Pancreas (tissue), 10 donors: ENCODE data around the gene CHRNB1. TPM values are rescaled to one million over a fixed set of nuclear protein-coding genes. Genes with fewer than 3 reads are reported as not detected.
A peak's percentile ranks its signal among the peaks of the same experiment; 100 is the strongest.

Experiments used
- ATAC-seq, 4 donors: fragments of 200-7000 bp; cut with Tn5 transposase; one replicate each; pipeline versions ENCODE4 v1.8.0 to v1.9.1; 2020; ENCODE audit warnings: mild to moderate bottlenecking in 4 of 4, moderate library complexity in 4 of 4
- DNase-seq, 6 donors: peaks; one replicate each; pipeline ENCODE4 v3.0.0-alpha.2; 2020
- FAIRE-seq: peaks from 2 replicates; lab custom pipeline; 2012; peaks lifted over from hg19 to GRCh38; lab: Jason Lieb, UNC
- H3K27ac ChIP-seq, 4 donors: fragments of 200-600 bp; sonication (generic); 1 replicate in 3 of 4; 2 replicates in 1 of 4; pipeline versions ENCODE4 v1.5.0 to v1.8.0; 2020
- H3K27me3 ChIP-seq, 4 donors: fragments of 200-600 bp; one replicate each; pipeline ENCODE4 v1.8.0; 2021
- H3K36me3 ChIP-seq, 3 donors: fragments of 200-600 bp; sonication (generic) in 1 of 3; one replicate each; pipeline versions ENCODE4 v1.5.0 to v1.8.0; 2020 to 2021
- H3K4me1 ChIP-seq, 3 donors: fragments of 200-600 bp; one replicate each; pipeline ENCODE4 v1.8.0; 2021
- H3K4me3 ChIP-seq, 4 donors: fragments of 200-600 bp; sonication (generic) in 2 of 4; one replicate each; pipeline versions ENCODE4 v1.5.0 to v1.8.0; 2020 to 2021
- H3K9me3 ChIP-seq, 4 donors: fragments of 200-600 bp; one replicate each; pipeline ENCODE4 v1.8.0; 2021
- CTCF ChIP-seq, 4 donors: fragments of 200-600 bp; sonication (generic) in 3 of 4; IDR thresholded peaks; one replicate each; pipeline versions ENCODE4 v1.5.0 to v1.8.0; 2021; ENCODE audit warnings: antibody characterized with exemption in 4 of 4
- WGBS, 2 donors: extraction: QIAGEN DNeasy Blood & Tissue Kit; methylation state at CpG; one replicate each; pipeline ENCODE4 v1.1.7; 2013; 5-methylcytosine and 5-hydroxymethylcytosine counted together
- intact Hi-C, 3 donors: fragments of 100-400 bp; cut with DNase I; formaldehyde crosslinking; loops; one replicate each; pipeline versions ENCODE4 v1.11.1 to v1.14.2; 2022
- polyA plus RNA-seq, 2 donors: library from polyadenylated mRNA; stranded (reverse); fragments of 200-250 nt; gene quantifications; one replicate each; pipeline ENCODE4 v1.2.3, GENCODE V29; 2013
- total RNA-seq, 6 donors: library from RNA; stranded (reverse); fragmentation: NEBNext Ultra II Directional in 4 of 6; extraction: Animal tissue kit (Norgen Biotek cat#: 25700) in 4 of 6; gene quantifications; one replicate each; pipeline versions ENCODE4 v1.2.1 to v1.2.4, GENCODE V29; 2021 to 2023
- donor health status: healthy with polysubstance abuse.
- donor health status: DM: no; HTN: no; CAD: no; lungs with moderate emphysema.
- donor health status: DM: no; HTN: no; CAD: no.
- donor health status: control.
- donor health status: control.
- donor health status: Bipolar disorder and iron deficiency.
- donor health status: DM: yes; HTN: yes; CAD: no.
- donor health status: DM: no; HTN: no; CAD: no.
- donor health status: DM: no; HTN: no; CAD: no.
- donor health status: DM: yes; HTN: yes; CAD: no.

Gene CHRNB1
- total and polyA plus RNA-seq, 8 donors = 7.5 to 15.0 (median 9.7) TPM

GRCh38 chr17:7497228-7497627 is 52.4 kb downstream of the CHRNB1 start:
- FAIRE-seq (no peak), DNase-seq (no peak), ATAC-seq (no peak)
- Histone ChIP-seq H3K36me3 (peaks cover 8 to 56% (median 54%) of the 10 kb centered on the region in 3 donors), H3K27me3 (no peaks in the 10 kb centered on the region), H3K27ac (no peak overlapping the region), H3K9me3 (no peaks in the 10 kb centered on the region), H3K4me1 (no peaks in the 10 kb centered on the region), H3K4me3 (no peak overlapping the region)
- WGBS, 2 donors = 87 to 89% methylated on average over 10 of the region's 10 CpGs
- intact Hi-C loops = no loop called here
- TF ChIP-seq CTCF (IDR thresholded peaks at IDR 0.05) = no peak

GRCh38 chr17:7497636-7498035 is 52.8 kb downstream of the CHRNB1 start:
- H3K4me1 ChIP-seq = no peaks in the 10 kb centered on the region
- intact Hi-C loops = no loop called here
- H3K9me3 ChIP-seq = no peaks in the 10 kb centered on the region
- no peak overlapping the region for H3K4me3 ChIP-seq
- TF ChIP-seq CTCF (IDR thresholded peaks at IDR 0.05) = no peak
- peak in 1 of 6 donors; percentile 4 for DNase-seq
- H3K27me3 ChIP-seq = no peaks in the 10 kb centered on the region
- H3K36me3 ChIP-seq = peaks cover 9 to 60% (median 58%) of the 10 kb centered on the region in 3 donors
- H3K27ac ChIP-seq = no peak overlapping the region
- no peak for ATAC-seq
- WGBS, 2 donors = 91 to 94% methylated on average over 14 of the region's 14 CpGs
- FAIRE-seq = no peak

- Histone ChIP-seq H3K27me3 (no peaks in the 10 kb centered on the region), H3K9me3 (no peaks in the 10 kb centered on the region), H3K36me3 (peaks cover 9 to 75% (median 70%) of the 10 kb centered on the region in 3 donors), H3K4me3 (no peak overlapping the region), H3K27ac (no peak overlapping the region), H3K4me1 (no peaks in the 10 kb centered on the region)
- no peak for FAIRE-seq
- DNase-seq = no peak
- intact Hi-C loops = no loop called here
- WGBS, 2 donors = 83 to 84% methylated on average over 11 of the region's 11 CpGs
- ATAC-seq = no peak
- no peak for TF ChIP-seq CTCF (IDR thresholded peaks at IDR 0.05)
Observed at GRCh38 chr17:7499161-7499560, 54.3 kb downstream of the CHRNB1 start.

- no peak overlapping the region for H3K4me3 ChIP-seq
- ATAC-seq = no peak
- 81 to 82% methylated on average over 14 of the region's 14 CpGs for WGBS, 2 donors
- H3K27me3 ChIP-seq = no peaks in the 10 kb centered on the region
- H3K4me1 ChIP-seq = no peaks in the 10 kb centered on the region
- no peaks in the 10 kb centered on the region for H3K9me3 ChIP-seq
- no peak overlapping the region for H3K27ac ChIP-seq
- no peak for FAIRE-seq
- TF ChIP-seq CTCF (IDR thresholded peaks at IDR 0.05) = no peak
- H3K36me3 ChIP-seq = peaks cover 9 to 83% (median 70%) of the 10 kb centered on the region in 3 donors
- no peak for DNase-seq
- intact Hi-C loops = no loop called here
Observed at GRCh38 chr17:7501729-7502128, 56.9 kb downstream of the CHRNB1 start.

GRCh38 chr17:7502171-7502847 is 57.4 kb downstream of the CHRNB1 start:
- H3K4me1 ChIP-seq = no peaks in the 10 kb centered on the region
- no peaks in the 10 kb centered on the region for H3K9me3 ChIP-seq
- H3K27me3 ChIP-seq = no peaks in the 10 kb centered on the region
- H3K36me3 ChIP-seq = peaks cover 9 to 79% (median 65%) of the 10 kb centered on the region in 3 donors
- H3K27ac ChIP-seq = no peak overlapping the region
- ATAC-seq (no peak), FAIRE-seq (no peak), DNase-seq (no peak)
- intact Hi-C loops = no loop called here
- no peak for TF ChIP-seq CTCF (IDR thresholded peaks at IDR 0.05)
- H3K4me3 ChIP-seq = no peak overlapping the region
- 93 to 94% methylated on average over 20 of the region's 20 CpGs for WGBS, 2 donors
